ENCODE data around the gene IL1RL1.
"Not testable (repeated sequence)": the region's sequence is repeated elsewhere in the genome, so short reads cannot be mapped to it uniquely, and the experiment has no call there.

Gene IL1RL1

DNA sequence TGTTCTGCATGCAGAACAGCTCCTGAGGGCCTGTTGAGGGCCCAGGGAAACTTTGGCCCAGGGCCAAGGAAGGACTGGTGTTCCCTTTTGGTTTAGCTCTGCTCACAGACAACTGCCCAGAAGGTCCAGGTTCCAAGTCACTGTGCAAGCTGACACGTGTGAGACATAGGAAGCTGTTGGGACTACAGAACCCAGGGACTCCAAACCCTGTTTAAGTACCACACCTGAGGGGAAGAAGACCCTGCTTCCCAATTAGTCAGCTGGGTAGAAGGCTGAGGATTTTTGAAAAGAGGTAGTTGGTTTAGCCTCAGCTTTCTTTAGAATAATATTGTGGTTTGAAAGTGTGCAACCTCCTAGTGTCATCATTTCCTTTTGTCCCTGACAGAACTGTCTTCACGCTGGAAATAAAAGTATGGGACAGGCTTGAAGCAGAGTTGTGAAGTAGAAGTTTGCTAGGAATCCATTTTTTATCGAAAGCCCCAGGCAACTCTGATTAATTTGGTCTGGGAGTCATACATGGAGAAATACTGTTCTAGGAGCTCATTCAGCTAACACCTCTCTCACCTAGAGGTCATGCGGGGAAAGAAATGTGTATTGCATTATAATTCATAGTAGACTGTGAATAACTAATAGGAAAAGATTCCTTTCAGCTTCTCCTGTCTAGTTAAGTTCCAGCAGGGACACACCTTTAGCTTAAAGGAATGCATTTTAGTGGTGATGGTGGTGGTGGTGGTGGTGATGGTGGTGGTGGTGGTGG lies 19.9 kb upstream of the IL1RL1 start:
- DNase-seq: no peak

DNA sequence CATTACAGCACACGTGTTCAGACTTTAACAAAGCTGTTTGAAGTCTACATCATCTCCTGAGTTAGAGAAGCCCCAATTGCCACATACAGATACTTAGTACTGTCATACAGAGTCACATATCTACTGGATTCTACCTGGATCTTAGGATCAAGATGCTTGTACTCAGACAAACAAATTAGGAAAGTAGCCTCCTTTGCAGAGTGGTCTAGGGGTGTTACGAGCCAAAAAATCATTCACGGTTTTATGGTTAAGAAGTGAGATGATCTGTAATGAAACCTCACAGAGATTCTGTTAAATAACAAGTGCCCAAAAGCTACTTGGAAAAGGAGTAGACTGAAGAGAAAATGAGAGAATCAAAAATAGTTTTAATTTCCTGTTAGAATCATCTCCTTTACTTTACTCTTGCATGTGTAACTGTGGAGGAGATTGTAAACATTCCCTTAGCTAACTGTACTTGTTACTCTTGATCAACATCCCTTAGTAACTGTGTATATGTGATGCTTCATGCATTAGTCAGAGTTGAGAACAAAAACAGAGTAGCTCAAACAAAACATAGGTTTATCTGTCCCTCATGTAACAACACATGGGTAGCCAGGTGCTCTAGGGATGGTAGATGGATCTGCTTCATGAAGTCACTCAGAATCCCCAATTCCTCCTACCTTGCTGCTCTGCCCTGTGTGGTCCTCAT lies 16.4 kb upstream of the IL1RL1 start:
- no peak for DNase-seq

DNA sequence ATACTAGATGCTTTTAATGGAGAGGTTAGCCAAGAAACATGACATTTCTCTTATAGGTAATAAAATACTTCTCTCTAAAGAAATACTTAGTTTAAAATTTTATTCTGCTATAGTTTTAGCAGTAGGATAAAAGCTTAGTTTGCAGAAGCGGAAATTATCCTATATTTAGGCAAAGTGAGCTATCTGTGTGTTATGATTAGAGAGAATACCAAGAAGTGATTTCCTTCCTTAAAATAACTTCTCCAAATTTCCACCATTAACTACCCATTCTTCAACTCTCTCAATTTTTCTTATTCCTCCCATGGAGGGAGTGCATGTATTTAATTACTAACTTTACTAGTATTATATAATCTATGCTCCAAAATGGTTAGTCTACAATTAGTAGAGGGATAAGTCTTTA lies 15.8 kb upstream of the IL1RL1 start:
- no peak for DNase-seq

GRCh38 chr2:102296449-102296848 lies 14.9 kb upstream of the IL1RL1 start:
- no peak for DNase-seq

- no peak for DNase-seq
Measured at GRCh38 chr2:102297891-102298290, 13.5 kb upstream of the IL1RL1 start.

DNA sequence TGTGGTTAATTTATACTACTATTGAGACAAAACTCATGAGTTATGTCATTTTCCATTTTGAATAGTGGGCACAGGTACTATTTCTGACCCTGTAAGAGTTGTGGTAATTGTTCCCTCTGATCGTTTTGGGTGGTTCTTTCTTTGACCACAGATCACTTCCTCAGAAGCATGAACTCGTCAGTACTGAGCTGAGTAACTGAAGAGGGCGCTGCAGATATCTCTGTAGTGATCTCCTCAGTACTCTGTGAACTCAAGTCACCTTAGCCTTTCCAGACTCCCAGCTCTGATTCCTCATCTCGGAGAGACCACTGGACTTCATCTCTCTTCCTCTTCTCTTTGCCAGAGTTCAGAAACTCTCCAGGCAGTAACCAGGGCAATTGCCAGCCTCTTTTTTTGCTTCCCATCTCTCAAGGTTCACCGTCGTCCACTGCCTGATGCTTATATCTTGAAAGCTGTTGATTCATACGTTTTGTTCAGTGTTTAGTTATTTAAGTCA lies 9.4 kb upstream of the IL1RL1 start:
- DNase-seq: no peak

DNA sequence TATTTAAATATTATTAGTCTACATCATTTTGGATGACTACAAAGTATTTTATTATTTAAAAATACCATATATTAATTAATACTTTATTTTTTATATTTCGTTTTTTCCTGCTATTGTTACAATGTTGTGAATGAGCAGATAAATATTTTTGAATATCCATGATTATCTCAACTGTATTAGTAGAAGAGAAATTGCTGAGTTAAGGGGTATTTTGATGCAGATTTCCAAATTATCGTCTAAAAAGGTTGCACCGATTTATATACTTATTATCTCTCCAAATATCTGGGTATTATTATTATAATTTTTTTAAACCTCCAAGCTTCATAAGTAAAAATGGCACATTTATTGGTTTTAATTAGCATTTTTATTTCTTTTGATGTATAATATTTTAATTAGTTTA lies 8.9 kb upstream of the IL1RL1 start:
- DNase-seq: no peak

GRCh38 chr2:102303589-102303988 lies 7.8 kb upstream of the IL1RL1 start:
- no peak for DNase-seq

- DNase-seq: no peak
Measured at GRCh38 chr2:102304268-102304667, 7.1 kb upstream of the IL1RL1 start.

- no peak for DNase-seq
Measured at GRCh38 chr2:102304711-102305611, 6.4 kb upstream of the IL1RL1 start.

GRCh38 chr2:102306125-102306524 lies 5.2 kb upstream of the IL1RL1 start:
- no peak for DNase-seq

- DNase-seq: no peak
Measured at GRCh38 chr2:102313025-102313424, 1.7 kb downstream of the IL1RL1 start.

DNA sequence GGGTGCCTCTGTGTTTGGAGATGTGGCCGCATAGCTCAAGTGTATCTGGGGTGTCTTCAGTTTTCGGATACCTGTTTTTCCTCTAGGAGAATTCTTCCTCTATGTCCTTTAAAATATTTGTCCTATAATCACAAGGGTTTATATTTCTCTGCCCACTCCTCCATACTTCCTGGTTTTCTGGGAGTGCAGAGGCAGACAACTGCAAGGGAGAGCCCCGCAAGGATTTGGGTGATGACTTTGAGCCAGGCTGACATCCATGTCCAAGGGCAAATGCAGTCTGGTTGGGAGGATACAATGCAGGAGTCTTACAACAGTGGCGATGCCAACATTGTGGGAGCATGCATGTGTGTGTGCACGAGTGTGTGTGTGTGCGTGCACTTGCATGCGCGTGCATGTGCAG lies 2.1 kb downstream of the IL1RL1 start:
- no peak for DNase-seq

DNA sequence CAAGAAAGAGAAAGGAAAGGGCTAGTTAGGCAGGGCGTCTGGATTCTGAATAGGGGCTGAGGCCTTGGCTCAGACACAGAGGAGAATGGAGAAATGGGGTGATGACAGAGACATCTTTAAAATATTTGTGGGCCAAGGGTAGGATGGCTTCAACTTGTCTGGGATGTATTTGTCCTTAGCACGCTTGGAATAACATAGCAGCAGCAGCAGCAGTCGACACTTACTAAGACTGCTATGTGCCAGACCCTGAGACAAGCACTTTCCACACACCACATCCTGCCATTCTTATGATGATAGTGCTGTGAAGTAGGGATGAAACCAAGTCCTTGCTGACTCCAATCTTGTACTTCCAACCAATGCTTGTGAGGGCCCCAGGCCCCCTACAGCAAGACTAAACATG lies 2.6 kb downstream of the IL1RL1 start:
- DNase-seq: no peak

GRCh38 chr2:102315921-102316320 lies 4.6 kb downstream of the IL1RL1 start:
- DNase-seq: no peak

- DNase-seq: no peak
Measured at GRCh38 chr2:102317715-102318114, 6.4 kb downstream of the IL1RL1 start.

DNA sequence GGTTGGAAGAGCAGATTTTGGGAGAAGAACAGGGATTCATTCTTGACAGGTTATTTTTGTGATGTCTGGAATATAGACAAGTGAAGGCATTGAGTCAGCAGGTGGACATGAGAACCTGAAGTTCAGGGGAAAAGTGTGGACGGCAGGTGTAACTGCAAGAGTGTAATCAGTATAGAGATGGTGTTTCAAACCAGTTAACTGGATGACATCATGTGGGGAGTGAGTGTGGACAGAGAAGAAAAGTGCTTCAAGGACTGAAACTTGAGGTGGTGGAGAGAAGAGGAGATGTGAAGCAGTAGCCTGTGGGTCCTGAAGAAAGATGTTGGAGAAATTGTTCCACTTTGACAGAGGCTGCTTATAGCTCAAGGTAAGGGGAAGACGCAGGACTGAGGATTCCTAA lies 7.1 kb downstream of the IL1RL1 start:
- no peak for DNase-seq

DNA sequence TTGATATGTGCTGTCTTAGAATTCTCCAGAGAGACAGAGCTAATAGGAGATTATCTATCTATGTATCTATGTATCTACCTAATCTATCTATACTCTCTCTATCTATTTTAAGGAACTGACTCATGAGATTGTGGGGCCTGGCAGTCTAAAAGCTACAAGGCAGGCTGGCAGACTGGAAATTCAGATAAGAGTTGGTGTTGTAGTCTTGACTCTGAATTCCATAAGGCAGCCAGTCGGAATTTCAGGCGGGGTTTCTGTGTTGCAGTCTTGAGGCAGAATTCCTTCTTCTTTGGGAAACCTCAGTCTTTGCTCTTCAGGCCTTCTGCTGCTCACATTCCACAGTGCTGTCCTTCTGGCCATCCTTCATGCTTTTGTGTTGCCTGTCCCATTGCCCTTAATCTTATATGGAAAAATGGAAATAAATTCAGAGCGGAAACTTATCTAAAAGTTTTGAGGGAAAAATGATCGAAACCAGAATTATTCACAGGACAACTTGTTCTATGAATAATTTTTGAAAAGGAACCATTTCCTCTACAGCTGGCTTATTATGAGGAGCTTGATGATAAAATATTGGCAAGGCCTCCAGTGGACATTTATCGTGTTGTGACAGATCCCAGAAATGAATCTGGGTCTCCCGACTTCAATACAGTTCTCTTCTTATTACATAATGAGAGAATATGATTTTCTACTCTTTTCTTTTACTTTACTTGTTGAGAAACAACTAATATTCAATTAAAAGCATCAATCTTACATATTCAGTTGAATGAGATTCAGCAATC lies 10.8 kb downstream of the IL1RL1 start:
- no peak for DNase-seq

GRCh38 chr2:102324914-102325313 lies 13.6 kb downstream of the IL1RL1 start:
- DNase-seq: not testable (repeated sequence)

DNA sequence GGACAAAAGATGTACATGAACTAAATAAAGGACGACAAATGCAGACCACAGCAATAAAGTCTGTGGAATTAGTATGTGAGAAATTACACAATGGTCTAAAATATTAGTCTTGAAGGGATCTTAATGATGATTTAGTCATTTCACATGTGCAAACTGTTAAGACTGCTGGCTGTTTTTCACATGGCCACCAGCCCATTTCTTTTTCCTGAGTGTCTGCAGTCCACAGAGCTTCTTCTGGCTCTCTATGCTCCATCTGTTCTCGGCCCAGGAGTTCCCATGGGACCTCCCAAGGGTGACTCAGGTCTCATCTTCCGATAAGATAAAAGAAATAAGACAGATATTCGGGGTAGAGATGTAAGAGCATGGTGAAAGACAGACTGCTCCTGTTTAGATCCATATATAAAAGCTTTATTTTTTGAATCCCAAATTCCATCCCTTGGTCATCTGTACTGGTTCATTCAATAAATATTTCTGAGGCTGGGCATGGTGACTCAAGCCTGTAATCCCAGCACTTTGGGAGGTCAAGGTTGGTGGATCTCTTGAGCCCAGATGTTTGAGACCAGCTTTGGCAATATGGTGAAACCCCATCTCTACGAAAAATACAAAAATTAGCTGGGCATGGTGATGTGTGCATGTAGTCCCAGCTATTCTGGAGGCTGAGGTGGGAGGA lies 20.1 kb downstream of the IL1RL1 start:
- no peak for DNase-seq

GRCh38 chr2:102334486-102334885 lies 23.1 kb downstream of the IL1RL1 start:
- no peak for DNase-seq
